Liver (tissue), 9 donors: Measurements from ENCODE around the gene MIEN1. TPM values are rescaled to one million over a fixed set of nuclear protein-coding genes. Genes with fewer than 3 reads are reported as not detected.
A peak's percentile ranks its signal among the peaks of the same experiment; 100 is the strongest.

ENCODE experiments used
- DNase-seq: peaks from one replicate; pipeline ENCODE4 v3.0.0-alpha.2; 2017; ENCODE audit warnings: low spot score
- H3K27ac ChIP-seq, 2 donors: one replicate each; pipeline ENCODE4 v1.7.0; 2013; ENCODE audit warnings: inconsistent platforms in 2 of 2, low read length in 2 of 2, control low read depth in 1 of 2, low read depth in 1 of 2, mild to moderate bottlenecking in 1 of 2
- H3K27me3 ChIP-seq, 4 donors: one replicate each; pipeline versions ENCODE4 v1.6.1 to v1.7.0; 2013; ENCODE audit warnings: low read length in 3 of 4, inconsistent platforms in 1 of 4, mild to moderate bottlenecking in 1 of 4, moderate library complexity in 1 of 4; ENCODE audit not compliant: control insufficient read depth in 4 of 4, insufficient read depth in 4 of 4
- H3K36me3 ChIP-seq, 4 donors: one replicate each; pipeline versions ENCODE4 v1.6.1 to v1.7.0; 2013; ENCODE audit warnings: low read length in 3 of 4, mild to moderate bottlenecking in 3 of 4, low read depth in 1 of 4, moderate library complexity in 1 of 4; ENCODE audit not compliant: control insufficient read depth in 4 of 4, insufficient read depth in 3 of 4
- H3K4me1 ChIP-seq, 4 donors: one replicate each; pipeline versions ENCODE4 v1.6.1 to v1.7.0; 2013; ENCODE audit warnings: low read length in 3 of 4, mild to moderate bottlenecking in 3 of 4, moderate library complexity in 1 of 4; ENCODE audit not compliant: control insufficient read depth in 4 of 4, insufficient read depth in 4 of 4
- H3K4me3 ChIP-seq, 3 donors: one replicate each; pipeline versions ENCODE4 v1.6.1 to v1.7.0; 2013; ENCODE audit warnings: low read length in 3 of 3, control low read depth in 1 of 3, low read depth in 1 of 3, mild to moderate bottlenecking in 1 of 3
- H3K9ac ChIP-seq, 2 donors: one replicate each; pipeline ENCODE4 v1.7.0; 2013; ENCODE audit warnings: low read length in 2 of 2, mild to moderate bottlenecking in 2 of 2, moderate library complexity in 2 of 2, control low read depth in 1 of 2, low read depth in 1 of 2
- H3K9me3 ChIP-seq, 4 donors: one replicate each; pipeline versions ENCODE4 v1.6.1 to v1.7.0; 2013; ENCODE audit warnings: low read length in 3 of 4; ENCODE audit not compliant: control insufficient read depth in 4 of 4
- ATF3 ChIP-seq: IDR thresholded peaks from 2 replicates; pipeline ENCODE4 v1.6.1; 2016; ENCODE audit warnings: antibody characterized with exemption
- FOXA1 ChIP-seq: IDR thresholded peaks from 2 replicates; pipeline ENCODE4 v1.6.1; 2016; ENCODE audit warnings: antibody characterized with exemption
- GABPA ChIP-seq, 2 donors: IDR thresholded peaks in 1 of 2; conservative IDR thresholded peaks in 1 of 2; 2 replicates each; pipeline ENCODE4 v1.6.1; 2016; ENCODE audit warnings: antibody characterized with exemption in 2 of 2, mild to moderate bottlenecking in 1 of 2, moderate library complexity in 1 of 2
- HNF4A ChIP-seq, 2 donors: conservative IDR thresholded peaks; 2 replicates each; pipeline ENCODE4 v1.6.1; 2016; ENCODE audit warnings: antibody characterized with exemption in 2 of 2, mild to moderate bottlenecking in 2 of 2
- NR2F2 ChIP-seq: IDR thresholded peaks from 2 replicates; pipeline ENCODE4 v1.6.1; 2016; ENCODE audit warnings: antibody characterized with exemption
- RAD21 ChIP-seq, 2 donors: IDR thresholded peaks; 2 replicates each; pipeline ENCODE4 v1.6.1; 2016; ENCODE audit warnings: antibody characterized with exemption in 2 of 2, mild to moderate bottlenecking in 2 of 2
- SP1 ChIP-seq: IDR thresholded peaks from 2 replicates; pipeline ENCODE4 v1.6.1; 2018; ENCODE audit warnings: antibody characterized with exemption, mild to moderate bottlenecking
- TAF1 ChIP-seq: conservative IDR thresholded peaks from 2 replicates; pipeline ENCODE4 v1.6.1; 2016; ENCODE audit warnings: antibody characterized with exemption, mild to moderate bottlenecking
- YY1 ChIP-seq: IDR thresholded peaks from 2 replicates; pipeline ENCODE4 v1.6.1; 2016; ENCODE audit warnings: antibody characterized with exemption, mild to moderate bottlenecking
- ZBTB33 ChIP-seq: IDR thresholded peaks from 2 replicates; pipeline ENCODE4 v1.6.1; 2016; ENCODE audit warnings: antibody characterized with exemption
- WGBS: extraction: QIAGEN DNeasy Blood & Tissue Kit; methylation state at CpG from one replicate; pipeline ENCODE4 v1.1.7; 2013; 5-methylcytosine and 5-hydroxymethylcytosine counted together
- polyA plus RNA-seq, 2 donors: library from polyadenylated mRNA; stranded (reverse) in 1 of 2; unstranded in 1 of 2; fragments of 200-250 nt in 1 of 2; fragments of >200 nt in 1 of 2; fragmentation: Nextera tagmentation in 1 of 2; extraction: Ambion mirVana in 1 of 2; gene quantifications; one replicate each; pipeline versions ENCODE4 v1.2.1 to v1.2.3, GENCODE V29; 2013 to 2015
- total RNA-seq, 2 donors: library from RNA; depleted of rRNA; stranded (reverse); fragments of >200 nt; gene quantifications; one replicate each; pipeline ENCODE4 v1.2.3, GENCODE V29; 2014
- donor health status: healthy.
- donor health status: healthy.
- donor health status: healthy.
- donor health status: healthy.
- donor health status: healthy.

Gene MIEN1
- total and polyA plus RNA-seq, 4 donors = 11.1 to 99.0 (median 29.0) TPM

GRCh38 chr17:39695089-39695474 is 35.2 kb downstream of the MIEN1 start:
- no peak for TF ChIP-seq NR2F2
- TF ChIP-seq HNF4A (conservative IDR thresholded peaks at IDR 0.05) = no peak
- no peak for TF ChIP-seq TAF1
- no peak for TF ChIP-seq ATF3
- no peak for TF ChIP-seq SP1
- no peak for TF ChIP-seq FOXA1
- no peak for TF ChIP-seq ZBTB33
- no peak for TF ChIP-seq GABPA (IDR thresholded peaks at IDR 0.05 in 1 of 2, conservative IDR thresholded peaks at IDR 0.05 in 1 of 2)
- no peak for TF ChIP-seq RAD21 (IDR thresholded peaks at IDR 0.05)
- no peak for TF ChIP-seq YY1
- Histone ChIP-seq H3K27me3 (no peaks in the 10 kb centered on the region), H3K27ac (peak overlapping the region; percentile 12 to 66)

GRCh38 chr17:39694593-39694992 is 35.7 kb downstream of the MIEN1 start:
- DNase-seq = no peak
- no peaks in the 10 kb centered on the region for H3K27me3 ChIP-seq
- H3K9ac ChIP-seq = no peak overlapping the region
- H3K4me3 ChIP-seq = no peak overlapping the region
- peaks cover 0 to 2% (median 0%) of the 10 kb centered on the region in 4 donors for H3K36me3 ChIP-seq
- H3K4me1 ChIP-seq = peaks cover 9 to 33% (median 21%) of the 10 kb centered on the region in 4 donors
- H3K9me3 ChIP-seq = no peaks in the 10 kb centered on the region
- peak overlapping the region in 1 of 2 donors; percentile 66 for H3K27ac ChIP-seq
- 92% methylated on average over 5 of the region's 5 CpGs for WGBS
- no peak for TF ChIP-seq ZBTB33

More at GRCh38 chr17:39695089-39695474, 35.2 kb downstream of the MIEN1 start:
- Histone ChIP-seq H3K4me3 (no peak overlapping the region), H3K9me3 (no peaks in the 10 kb centered on the region), H3K9ac (no peak overlapping the region), H3K36me3 (peaks cover 0 to 2% (median 0%) of the 10 kb centered on the region in 4 donors), H3K4me1 (peaks cover 9 to 36% (median 22%) of the 10 kb centered on the region in 4 donors)
- 93% methylated on average over 2 of the region's 2 CpGs for WGBS
- DNase-seq = no peak

GRCh38 chr17:39688945-39689344 is 41.4 kb downstream of the MIEN1 start:
- no peak overlapping the region for H3K9ac ChIP-seq

More at GRCh38 chr17:39688945-39689344, 41.4 kb downstream of the MIEN1 start:
- Histone ChIP-seq H3K27me3 (no peaks in the 10 kb centered on the region), H3K27ac (no peak overlapping the region), H3K9me3 (no peaks in the 10 kb centered on the region), H3K4me3 (peak overlapping the region in 1 of 3 donors; percentile 99), H3K4me1 (peaks cover 3 to 27% (median 22%) of the 10 kb centered on the region in 4 donors), H3K36me3 (peaks cover 0 to 7% (median 2%) of the 10 kb centered on the region in 4 donors)
- WGBS = 51% methylated on average over 3 of the region's 3 CpGs
- TF ChIP-seq RAD21 (IDR thresholded peaks at IDR 0.05) (peak in 1 of 2 donors; percentile 7), SP1 (no peak)
- DNase-seq = no peak
